Activated naive CD8-positive, alpha-beta T cell treated with anti-CD3 and anti-CD28 coated beads for 36 hours (primary cell): Measurements from ENCODE around the gene AGXT2. TPM values are rescaled to one million over a fixed set of nuclear protein-coding genes. Genes with fewer than 3 reads are reported as not detected.
"Not testable (repeated sequence)": the region's sequence is repeated elsewhere in the genome, so short reads cannot be mapped to it uniquely, and the experiment has no call there.

ENCODE experiments used
- DNase-seq: peaks from one replicate; pipeline ENCODE4 v3.0.0; 2021
- H3K27ac Mint-ChIP-seq: one replicate; pipeline ENCODE4 v1.8.0; 2022; ENCODE audit warnings: mild to moderate bottlenecking, moderate library complexity, mixed read lengths
- H3K27me3 Mint-ChIP-seq: one replicate; pipeline ENCODE4 v1.8.0; 2022; ENCODE audit warnings: mild to moderate bottlenecking, mixed read lengths
- H3K36me3 Mint-ChIP-seq: one replicate; pipeline ENCODE4 v1.8.0; 2021; ENCODE audit warnings: mild to moderate bottlenecking, mixed read lengths
- H3K4me1 Mint-ChIP-seq: one replicate; pipeline ENCODE4 v1.8.0; 2021; ENCODE audit warnings: mixed read lengths
- H3K4me3 Mint-ChIP-seq: one replicate; pipeline ENCODE4 v1.8.0; 2022; ENCODE audit warnings: mild to moderate bottlenecking, moderate library complexity, mixed read lengths
- H3K9me3 Mint-ChIP-seq: one replicate; pipeline ENCODE4 v1.8.0; 2022; ENCODE audit warnings: mixed read lengths
- total RNA-seq, 2 experiments: library from RNA; stranded (reverse); gene quantifications; one replicate each; pipeline ENCODE4 v1.2.3, GENCODE V29; 2021

Gene AGXT2
- total RNA-seq, 2 experiments from 2014 or later, result not detected

DNA sequence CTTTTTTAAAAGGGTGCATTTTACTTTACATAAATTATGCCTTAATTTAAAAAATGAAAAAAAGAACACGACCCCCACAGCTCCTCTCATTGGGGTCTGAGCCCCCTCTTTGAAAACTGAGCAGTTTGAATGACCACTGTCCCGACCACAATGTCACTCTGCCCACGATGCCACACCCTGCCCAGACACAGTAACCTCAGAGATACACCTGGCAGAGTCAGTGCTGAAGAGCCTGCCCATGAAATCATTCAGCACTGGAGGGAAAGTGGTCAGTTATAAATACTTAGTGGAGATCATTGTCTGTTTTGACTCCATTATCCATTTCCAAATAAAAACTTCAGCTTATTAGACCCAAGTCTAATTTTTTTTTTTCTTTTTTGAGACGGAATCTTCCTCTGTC lies 69.1 kb downstream of the AGXT2 start:
- Mint-ChIP-seq H3K27me3 (no peaks in the 10 kb centered on the region), H3K9me3 (peaks cover 6% of the 10 kb centered on the region), H3K27ac (no peak overlapping the region), H3K4me3 (no peak overlapping the region), H3K36me3 (no peaks in the 10 kb centered on the region), H3K4me1 (no peaks in the 10 kb centered on the region)
- no peak for DNase-seq

DNA sequence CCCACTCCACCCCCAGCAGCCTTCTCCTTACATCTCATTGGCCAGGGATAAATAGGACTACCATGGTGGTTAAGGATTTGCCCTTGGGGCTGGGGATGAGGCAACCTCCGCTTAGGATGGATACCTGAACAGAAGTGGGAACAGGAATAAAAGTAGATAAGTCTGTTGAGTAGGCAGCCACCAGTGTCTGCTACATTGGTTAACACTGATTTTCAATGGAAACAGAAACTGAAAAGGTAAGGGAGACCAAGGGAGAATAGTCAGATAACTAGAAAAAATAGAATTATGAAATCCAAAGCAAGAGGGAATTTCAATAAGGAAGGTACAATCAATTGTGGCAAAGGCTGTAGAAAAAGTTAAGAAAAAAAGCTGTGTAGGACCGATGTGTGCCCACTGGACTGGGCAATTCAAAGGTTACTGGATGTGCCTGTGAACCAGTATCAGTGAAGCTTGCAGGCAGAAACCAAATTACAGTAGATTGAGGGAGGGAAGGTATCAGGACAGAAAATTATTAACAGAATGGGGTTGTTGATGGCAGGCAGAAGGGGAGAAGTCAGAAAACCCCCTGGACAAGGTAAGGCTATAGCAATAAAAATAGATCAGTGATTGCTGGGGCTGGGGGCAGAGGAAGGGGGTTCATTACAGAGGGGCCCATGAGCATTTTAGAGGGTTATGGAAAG lies 69.7 kb downstream of the AGXT2 start:
- Mint-ChIP-seq H3K27ac (no peak overlapping the region), H3K4me1 (no peaks in the 10 kb centered on the region), H3K36me3 (no peaks in the 10 kb centered on the region), H3K9me3 (peaks cover 6% of the 10 kb centered on the region), H3K27me3 (no peaks in the 10 kb centered on the region), H3K4me3 (no peak overlapping the region)
- no peak for DNase-seq

DNA sequence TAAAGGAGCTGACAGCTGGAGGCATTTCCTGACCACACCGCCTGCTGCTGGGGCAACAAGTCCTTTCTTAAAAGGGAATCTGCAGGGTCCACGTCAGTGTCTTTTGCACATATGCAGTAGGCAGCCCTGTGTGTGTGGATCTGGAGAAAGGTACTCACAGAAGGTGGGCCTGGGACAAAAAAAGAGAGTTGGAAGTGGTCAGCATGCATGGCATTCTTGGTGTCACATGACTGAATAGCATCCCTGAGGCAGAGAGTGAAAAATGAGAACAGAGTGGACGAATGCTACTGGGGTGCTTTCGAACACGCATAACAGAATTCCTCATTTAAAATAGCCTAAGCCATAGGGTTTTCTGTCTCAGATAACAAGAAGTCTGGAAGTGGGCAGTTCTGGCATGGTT lies 71.4 kb downstream of the AGXT2 start:
- no peak overlapping the region for H3K27ac Mint-ChIP-seq

DNA sequence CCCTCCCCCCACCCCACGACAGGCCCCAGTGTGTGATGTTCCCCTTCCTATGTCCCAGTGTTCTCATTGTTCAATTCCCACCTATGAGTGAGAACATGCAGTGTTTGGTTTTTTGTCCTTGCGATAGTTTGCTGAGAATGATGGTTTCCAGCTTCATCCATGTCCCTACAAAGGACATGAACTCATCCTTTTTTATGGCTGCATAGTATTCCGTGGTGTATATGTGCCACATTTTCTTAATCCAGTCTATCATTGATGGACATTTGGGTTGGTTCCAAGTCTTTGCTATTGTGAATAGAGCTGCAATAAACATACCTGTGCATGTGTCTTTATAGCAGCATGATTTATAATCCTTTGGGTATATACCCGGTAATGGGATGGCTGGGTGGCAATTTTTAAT lies 76.1 kb downstream of the AGXT2 start:
- H3K27me3 Mint-ChIP-seq, H3K4me3 Mint-ChIP-seq, H3K9me3 Mint-ChIP-seq, H3K4me1 Mint-ChIP-seq, DNase-seq, H3K27ac Mint-ChIP-seq: not testable (repeated sequence)
- H3K36me3 Mint-ChIP-seq, result peaks cover 17% of the 10 kb centered on the region

More for the DNA sequence above, 71.4 kb downstream of the AGXT2 start:
- no peak for DNase-seq
- Mint-ChIP-seq H3K9me3 (peaks cover under 1% of the 10 kb centered on the region), H3K36me3 (peaks cover 3% of the 10 kb centered on the region), H3K4me1 (no peaks in the 10 kb centered on the region), H3K4me3 (no peak overlapping the region), H3K27me3 (no peaks in the 10 kb centered on the region)

DNA sequence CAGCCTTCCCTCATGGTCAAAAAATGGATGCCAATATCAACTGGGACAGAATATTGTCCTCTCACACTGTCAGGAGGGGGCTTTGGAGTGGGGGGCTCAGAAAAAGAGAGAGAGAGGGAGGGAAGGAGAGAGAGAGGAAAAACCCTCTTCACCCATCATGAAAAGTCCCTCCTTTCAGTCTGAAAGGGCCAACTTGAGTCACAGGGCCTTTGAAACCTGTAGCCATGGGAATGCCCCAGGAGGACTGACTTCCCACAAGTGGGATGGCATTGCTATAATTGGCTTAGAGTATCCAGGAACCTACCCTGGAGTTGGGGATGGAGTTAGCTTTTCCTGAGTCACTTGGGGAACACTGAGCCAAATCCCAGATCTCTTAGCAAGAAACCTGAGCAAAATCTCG lies 77.2 kb downstream of the AGXT2 start:
- H3K9me3 Mint-ChIP-seq, result peaks cover 10% of the 10 kb centered on the region
- no peak overlapping the region for H3K27ac Mint-ChIP-seq
- no peak for DNase-seq
- H3K27me3 Mint-ChIP-seq, result no peaks in the 10 kb centered on the region
- peaks cover 25% of the 10 kb centered on the region for H3K36me3 Mint-ChIP-seq
- no peak overlapping the region for H3K4me3 Mint-ChIP-seq
- no peaks in the 10 kb centered on the region for H3K4me1 Mint-ChIP-seq

DNA sequence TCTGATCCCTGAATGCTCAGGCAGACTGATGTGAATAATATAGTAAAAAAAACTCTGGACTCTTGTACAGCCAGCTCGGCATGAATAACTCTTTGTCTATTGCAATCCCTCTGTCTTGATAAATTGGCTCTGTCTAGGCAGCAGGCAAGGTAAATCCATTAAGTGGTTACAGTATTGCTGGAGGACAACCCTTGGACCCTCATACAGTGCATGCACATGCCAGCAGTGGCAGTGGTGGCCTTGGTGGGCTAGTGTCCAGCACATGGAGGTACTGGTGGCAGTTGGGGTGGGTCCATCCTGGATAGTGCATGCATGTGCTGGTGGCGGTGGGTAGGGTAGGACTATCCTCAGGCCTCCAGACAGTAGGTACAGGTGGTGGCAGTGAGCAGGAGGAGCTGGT lies 79.5 kb downstream of the AGXT2 start:
- H3K9me3 Mint-ChIP-seq, result peaks cover 16% of the 10 kb centered on the region
- H3K27ac Mint-ChIP-seq, result no peak overlapping the region
- no peaks in the 10 kb centered on the region for H3K4me1 Mint-ChIP-seq
- no peak for DNase-seq
- H3K27me3 Mint-ChIP-seq, result no peaks in the 10 kb centered on the region
- no peak overlapping the region for H3K4me3 Mint-ChIP-seq
- H3K36me3 Mint-ChIP-seq, result peaks cover 31% of the 10 kb centered on the region

DNA sequence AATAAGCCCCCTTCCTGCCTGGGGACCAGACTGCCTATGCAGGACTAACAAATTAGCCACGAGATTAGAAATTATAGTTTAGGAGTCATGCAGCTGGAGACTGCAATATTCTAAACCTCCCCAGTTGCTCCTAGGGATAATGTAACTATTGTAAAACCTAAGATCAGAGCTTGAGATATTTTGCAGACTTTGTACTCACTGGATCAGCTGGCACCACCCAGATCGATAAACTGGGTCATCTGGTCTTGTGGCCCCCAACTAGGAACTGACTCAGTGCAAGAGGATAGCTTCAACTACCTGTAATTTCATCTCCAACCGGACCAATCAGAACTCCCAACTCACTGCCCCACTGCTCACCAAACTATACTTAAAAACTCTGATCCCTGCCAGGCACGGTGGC lies 80.2 kb downstream of the AGXT2 start:
- H3K36me3 Mint-ChIP-seq, result peaks cover 31% of the 10 kb centered on the region
- H3K4me1 Mint-ChIP-seq, result no peaks in the 10 kb centered on the region
- H3K4me3 Mint-ChIP-seq, result no peak overlapping the region
- peaks cover 16% of the 10 kb centered on the region for H3K9me3 Mint-ChIP-seq
- no peak for DNase-seq
- peak overlapping the region; percentile 25 for H3K27ac Mint-ChIP-seq
- no peaks in the 10 kb centered on the region for H3K27me3 Mint-ChIP-seq

DNA sequence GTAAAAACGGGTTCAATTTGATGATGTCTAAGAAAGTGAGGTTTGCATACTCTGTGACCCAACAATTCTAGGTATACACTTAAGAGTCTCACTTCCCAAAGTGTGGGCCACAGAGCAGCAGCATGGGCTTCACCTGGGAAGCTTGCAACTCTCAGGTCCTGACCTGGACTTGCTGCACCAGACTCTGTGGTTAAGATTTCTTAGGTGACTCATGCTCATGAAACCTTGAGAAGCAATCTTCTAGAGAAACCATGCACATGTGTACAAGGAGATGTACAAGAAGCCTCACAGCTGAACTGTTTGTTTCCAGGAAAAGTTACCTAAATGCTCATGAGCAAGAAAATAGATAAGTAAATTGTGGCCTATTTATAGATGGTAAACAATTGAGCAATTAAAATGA lies 88.4 kb downstream of the AGXT2 start:
- Mint-ChIP-seq H3K27ac (peak overlapping the region; percentile 59), H3K4me1 (peaks cover 17% of the 10 kb centered on the region), H3K4me3 (no peak overlapping the region), H3K27me3 (no peaks in the 10 kb centered on the region), H3K36me3 (peaks cover 13% of the 10 kb centered on the region), H3K9me3 (no peaks in the 10 kb centered on the region)
- DNase-seq, result peak; percentile 7

DNA sequence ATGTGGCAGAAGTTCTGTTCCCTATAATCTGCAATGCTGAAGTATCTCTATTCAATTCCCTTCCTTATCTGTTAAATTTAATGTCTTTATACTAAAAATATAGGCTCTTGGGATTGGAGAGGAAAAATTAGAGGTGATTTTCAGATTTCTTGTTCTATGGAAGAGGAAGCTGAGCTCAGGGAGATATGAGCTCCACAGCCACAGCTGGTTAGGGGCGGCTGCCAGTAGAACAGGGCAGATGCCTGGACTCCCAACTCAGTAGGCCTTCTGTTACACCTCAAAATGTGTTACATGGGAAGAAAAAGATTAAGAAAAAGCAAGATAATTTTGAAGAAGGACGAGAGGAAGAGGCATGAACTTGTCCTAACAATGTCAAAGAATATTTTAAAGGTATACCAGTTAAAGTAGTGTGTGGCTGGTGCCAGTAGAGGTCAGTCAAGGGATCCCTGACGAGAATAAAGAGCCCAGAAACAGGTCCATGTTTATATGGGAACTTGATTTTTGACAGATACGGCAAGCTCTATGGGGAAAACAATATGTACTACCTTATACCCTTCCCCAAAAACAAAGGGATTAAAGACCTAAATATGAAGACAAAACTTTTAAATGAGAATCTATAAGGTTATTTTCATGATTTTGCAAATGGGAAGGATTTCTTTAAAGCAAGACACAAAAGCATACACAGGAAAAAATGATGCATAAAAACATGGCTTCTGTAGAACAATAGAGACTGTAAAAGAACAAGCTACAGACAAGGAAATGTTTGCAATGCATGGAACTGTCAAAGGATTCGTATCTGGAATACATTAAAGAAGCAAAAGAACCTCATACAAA lies 89.7 kb downstream of the AGXT2 start:
- Mint-ChIP-seq H3K4me3 (no peak overlapping the region), H3K9me3 (no peaks in the 10 kb centered on the region), H3K4me1 (peaks cover 17% of the 10 kb centered on the region), H3K27me3 (no peaks in the 10 kb centered on the region), H3K36me3 (peaks cover 14% of the 10 kb centered on the region), H3K27ac (peak overlapping the region; percentile 66)
- no peak for DNase-seq

DNA sequence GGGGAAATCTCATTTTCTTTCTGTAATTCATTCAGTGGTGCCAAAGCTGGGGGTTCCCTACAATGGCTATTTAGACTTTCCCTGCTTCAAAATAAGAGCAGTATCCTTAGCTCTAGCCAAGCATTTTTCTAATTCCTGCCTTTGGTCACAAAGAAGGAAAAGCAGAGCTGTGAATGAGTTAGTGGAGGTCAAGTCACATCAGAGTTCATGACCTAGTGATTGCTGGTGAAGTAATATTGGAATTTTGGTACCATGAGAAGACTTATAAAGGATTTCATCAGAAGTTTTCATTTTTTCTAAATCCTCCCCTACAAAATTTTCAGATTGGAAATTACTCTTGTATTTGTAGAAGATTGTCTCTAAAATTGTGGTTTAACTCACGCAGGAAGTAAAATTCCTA lies 90.4 kb downstream of the AGXT2 start:
- Mint-ChIP-seq H3K27ac (no peak overlapping the region), H3K4me3 (no peak overlapping the region), H3K27me3 (no peaks in the 10 kb centered on the region), H3K36me3 (peaks cover 14% of the 10 kb centered on the region), H3K4me1 (peaks cover 17% of the 10 kb centered on the region), H3K9me3 (no peaks in the 10 kb centered on the region)
- DNase-seq, result no peak

Other genes starting within 250 kb of the AGXT2 start
- under 1 TPM in 1 of 2 experiments, not detected in 1; 0.30 TPM for gene TTC23L, start 208.8 kb downstream of the AGXT2 start, total RNA-seq
- 10 to 100 TPM; 54.8 to 55.8 TPM for gene RAD1, start 132.4 kb downstream of the AGXT2 start, total RNA-seq
- 100 to 1,000 TPM; 115 to 118 TPM for gene BRIX1, start 132.2 kb downstream of the AGXT2 start, total RNA-seq
- 10 to 100 TPM; 51.4 to 52.4 TPM for gene DNAJC21, start 118.4 kb downstream of the AGXT2 start, total RNA-seq
- not detected for gene PRLR, start 182.5 kb upstream of the AGXT2 start, total RNA-seq